ENCODE results near the gene ZNF117.
A peak's percentile ranks its signal among the peaks of the same experiment; 100 is the strongest.
"Not testable (repeated sequence)": the region's sequence is repeated elsewhere in the genome, so short reads cannot be mapped to it uniquely, and the experiment has no call there.

The ZNF117 gene

DNA sequence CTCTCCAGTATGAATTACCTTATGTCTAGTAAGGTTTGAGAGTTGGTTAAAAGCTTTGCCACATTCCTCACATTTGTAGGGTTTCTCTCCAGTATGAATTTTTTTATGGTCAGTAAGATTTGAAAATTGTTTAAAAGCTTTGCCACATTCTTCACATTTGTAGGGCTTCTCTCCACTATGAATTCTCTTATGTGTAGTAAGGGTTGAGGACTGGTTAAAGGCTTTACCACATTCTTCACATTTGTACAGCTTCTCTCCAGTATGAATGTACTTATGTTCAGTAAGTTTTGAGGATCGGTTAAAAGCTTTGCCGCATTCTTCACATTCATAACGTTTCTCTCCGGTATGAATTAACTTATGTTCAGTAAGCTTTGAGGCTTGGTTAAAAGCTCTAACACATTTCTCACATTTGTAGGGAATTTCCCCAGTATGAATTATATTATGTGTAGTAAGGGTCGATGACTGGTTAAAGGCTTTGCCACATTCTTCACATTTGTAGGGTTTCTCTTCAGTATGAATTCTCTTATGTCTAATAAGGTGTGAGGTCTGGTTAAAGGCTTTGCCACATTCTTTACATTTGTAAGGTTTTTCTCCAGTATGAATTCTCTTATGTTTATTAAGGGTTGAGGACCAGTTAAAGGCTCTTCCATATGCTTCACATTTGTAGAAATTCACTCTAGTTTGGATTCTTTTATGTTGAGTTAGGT is 12.2 kb downstream of the ZNF117 start:
- no peak overlapping the region for H3K27ac ChIP-seq
- ChIA-PET CTCF (interaction anchor here (0.6 kb wide), 1 partner anchor 226 kb away, joined by 3 read pairs; no protein-coding TSS in a partner anchor), POLR2A (ENCODE audit: low non-redundant PET) (no interaction called here)
- TF ChIP-seq, protein P1, sequence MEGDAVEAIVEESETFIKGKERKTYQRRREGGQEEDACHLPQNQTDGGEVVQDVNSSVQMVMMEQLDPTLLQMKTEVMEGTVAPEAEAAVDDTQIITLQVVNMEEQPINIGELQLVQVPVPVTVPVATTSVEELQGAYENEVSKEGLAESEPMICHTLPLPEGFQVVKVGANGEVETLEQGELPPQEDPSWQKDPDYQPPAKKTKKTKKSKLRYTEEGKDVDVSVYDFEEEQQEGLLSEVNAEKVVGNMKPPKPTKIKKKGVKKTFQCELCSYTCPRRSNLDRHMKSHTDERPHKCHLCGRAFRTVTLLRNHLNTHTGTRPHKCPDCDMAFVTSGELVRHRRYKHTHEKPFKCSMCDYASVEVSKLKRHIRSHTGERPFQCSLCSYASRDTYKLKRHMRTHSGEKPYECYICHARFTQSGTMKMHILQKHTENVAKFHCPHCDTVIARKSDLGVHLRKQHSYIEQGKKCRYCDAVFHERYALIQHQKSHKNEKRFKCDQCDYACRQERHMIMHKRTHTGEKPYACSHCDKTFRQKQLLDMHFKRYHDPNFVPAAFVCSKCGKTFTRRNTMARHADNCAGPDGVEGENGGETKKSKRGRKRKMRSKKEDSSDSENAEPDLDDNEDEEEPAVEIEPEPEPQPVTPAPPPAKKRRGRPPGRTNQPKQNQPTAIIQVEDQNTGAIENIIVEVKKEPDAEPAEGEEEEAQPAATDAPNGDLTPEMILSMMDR (conservative IDR thresholded peaks at IDR 0.05; ENCODE audit: low read depth): no peak
- DNase-seq (ENCODE audit: low spot score): no peak

DNA sequence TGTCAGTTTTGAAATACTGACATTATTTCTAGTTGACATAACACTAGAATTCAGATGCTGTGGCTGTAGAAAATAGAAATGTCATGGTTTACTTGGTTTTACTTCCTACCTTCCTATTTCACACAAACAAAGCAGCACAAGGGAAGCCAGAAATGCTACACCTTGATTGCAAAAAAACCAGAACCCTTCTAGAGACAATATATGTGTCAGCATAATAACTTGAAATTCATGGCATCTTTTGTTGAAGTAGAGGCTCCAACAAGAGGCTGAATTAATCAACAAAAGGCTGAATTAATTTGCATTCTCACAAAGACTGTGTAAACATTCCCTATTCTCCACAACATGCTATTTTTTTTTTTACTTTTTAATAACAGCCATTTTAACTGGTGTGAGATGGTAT is 25.2 kb downstream of the ZNF117 start:
- DNase-seq (ENCODE audit: low spot score): no peak
- H3K27ac ChIP-seq: no peak overlapping the region
- TF ChIP-seq, protein P1 (conservative IDR thresholded peaks at IDR 0.05; ENCODE audit: low read depth): no peak
- ChIA-PET POLR2A (ENCODE audit: low non-redundant PET) (no interaction called here), CTCF (no interaction called here)

DNA sequence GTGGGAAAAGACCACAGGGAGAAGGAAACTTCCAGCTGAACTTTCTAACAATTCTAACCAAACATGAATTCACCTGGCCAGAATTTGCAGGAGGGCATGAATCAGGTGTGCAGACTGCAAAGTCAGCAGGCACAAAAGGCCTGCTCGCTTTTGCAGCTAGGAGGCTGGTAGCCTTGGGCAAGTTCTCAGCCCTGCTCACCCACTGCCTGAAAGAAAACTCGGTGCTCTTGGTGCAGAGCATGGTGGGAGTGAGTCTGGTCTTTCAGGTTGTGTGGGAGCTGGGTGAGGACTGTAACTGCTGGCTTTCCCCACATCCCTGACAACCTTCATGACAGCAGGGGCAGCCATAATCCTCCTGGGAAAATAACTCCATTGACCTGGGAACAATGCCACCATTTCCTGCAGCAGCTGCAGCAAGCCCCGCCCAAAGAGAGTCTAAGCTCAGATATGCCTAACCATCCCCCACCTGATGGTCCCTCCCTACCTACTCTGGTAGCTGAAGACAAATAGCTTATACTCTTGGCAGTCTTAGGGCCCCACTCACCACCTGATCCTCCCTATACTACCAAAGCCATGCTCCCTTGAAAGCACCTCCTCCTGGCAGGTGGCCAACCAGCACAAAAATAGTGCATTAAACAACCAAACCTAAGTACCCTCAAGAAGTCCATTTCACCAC is 31.6 kb downstream of the ZNF117 start:
- DNase-seq (ENCODE audit: low spot score): no peak
- ChIA-PET CTCF (no interaction called here), POLR2A (ENCODE audit: low non-redundant PET) (no interaction called here)
- TF ChIP-seq, protein P1 (conservative IDR thresholded peaks at IDR 0.05; ENCODE audit: low read depth): no peak
- H3K27ac ChIP-seq: no peak overlapping the region

DNA sequence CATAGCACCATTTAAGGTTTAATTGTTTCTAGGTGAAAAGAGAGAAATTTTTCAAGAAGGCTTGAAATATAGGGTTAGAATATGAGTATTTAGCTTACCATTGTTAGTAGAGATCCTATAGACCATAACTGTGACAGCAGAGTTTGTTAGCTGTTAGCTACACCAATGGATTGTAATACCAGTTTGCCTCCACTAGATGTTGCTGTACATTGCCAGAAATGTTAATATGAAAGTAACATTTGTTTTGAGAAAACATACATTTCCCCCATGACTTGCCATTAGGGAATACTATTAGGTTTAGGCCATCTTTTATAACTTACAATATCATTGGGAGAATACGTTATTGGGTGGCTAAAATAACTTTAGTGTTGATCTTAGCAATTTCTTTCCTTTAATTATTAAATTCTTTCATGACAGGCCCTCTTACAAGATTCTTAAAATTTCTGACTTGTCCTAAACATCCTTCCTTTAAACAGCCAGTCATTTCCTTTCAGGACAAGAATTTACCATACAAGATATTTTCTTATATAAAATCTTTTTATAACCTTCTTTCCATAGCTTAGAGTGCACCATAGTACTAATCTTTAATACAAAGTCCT is 39.5 kb downstream of the ZNF117 start:
- TF ChIP-seq, protein P1 (conservative IDR thresholded peaks at IDR 0.05; ENCODE audit: low read depth): peak; percentile 91
- ChIA-PET CTCF (interaction anchor here (0.6 to 0.9 kb wide), 6 partner anchors 9 to 1133 kb away, joined by 3 to 4 read pairs (median 3); no protein-coding TSS in a partner anchor), POLR2A (ENCODE audit: low non-redundant PET) (interaction anchor here (0.5 kb wide), 1 partner anchor 270 kb away, joined by 3 read pairs; no protein-coding TSS in a partner anchor)
- no peak overlapping the region for H3K27ac ChIP-seq
- peak; percentile 51 for DNase-seq (ENCODE audit: low spot score)

DNA sequence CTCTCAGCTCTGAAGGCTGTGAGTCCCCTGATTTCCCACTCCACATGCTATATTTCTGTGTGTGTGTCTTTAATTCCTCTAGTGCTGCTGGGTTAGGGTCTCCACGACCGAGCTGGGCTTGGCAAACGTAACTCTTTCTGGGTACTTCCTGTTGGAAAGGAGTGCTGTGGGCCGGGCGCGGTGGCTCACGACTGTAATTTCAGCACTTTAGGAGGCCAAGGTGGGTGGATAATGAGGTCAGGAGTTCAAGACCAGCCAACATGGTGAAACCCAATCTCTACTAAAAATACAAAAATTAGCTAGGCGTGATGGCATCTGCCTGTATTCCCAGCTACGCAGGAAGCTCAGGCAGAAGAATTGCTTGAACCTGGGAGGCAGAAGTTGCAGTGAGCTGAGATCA is 40.2 kb downstream of the ZNF117 start:
- not testable (repeated sequence) for H3K27ac ChIP-seq
- POLR2A ChIA-PET (ENCODE audit: low non-redundant PET): interaction anchor here (0.5 kb wide), 1 partner anchor 271 kb away, joined by 3 read pairs; no protein-coding TSS in a partner anchor

DNA sequence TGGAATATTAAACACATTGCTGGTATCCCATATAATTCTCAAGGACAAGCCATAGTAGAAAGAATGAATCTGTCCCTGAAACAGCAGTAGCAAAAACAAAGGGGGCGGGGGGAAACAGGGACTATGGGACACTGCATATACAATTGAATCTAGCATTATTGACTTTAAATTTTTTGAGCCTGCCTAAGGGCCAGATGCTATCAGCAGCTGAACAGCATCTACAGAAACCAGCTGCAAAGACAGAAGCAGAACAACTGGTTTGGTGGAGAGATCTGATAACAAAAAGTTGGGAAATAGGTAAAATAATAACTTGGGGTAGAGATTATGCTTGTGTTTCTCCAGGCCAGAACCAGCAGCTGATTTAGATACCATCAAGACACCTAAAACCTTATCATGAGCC is 42.1 kb downstream of the ZNF117 start:
- CTCF ChIA-PET: not testable (repeated sequence)

More for the DNA sequence above, 40.2 kb downstream of the ZNF117 start:
- not testable (repeated sequence) for DNase-seq (ENCODE audit: low spot score)
- CTCF ChIA-PET: interaction anchor here (0.9 kb wide), 1 partner anchor 357 kb away, joined by 3 read pairs; no protein-coding TSS in a partner anchor

DNA sequence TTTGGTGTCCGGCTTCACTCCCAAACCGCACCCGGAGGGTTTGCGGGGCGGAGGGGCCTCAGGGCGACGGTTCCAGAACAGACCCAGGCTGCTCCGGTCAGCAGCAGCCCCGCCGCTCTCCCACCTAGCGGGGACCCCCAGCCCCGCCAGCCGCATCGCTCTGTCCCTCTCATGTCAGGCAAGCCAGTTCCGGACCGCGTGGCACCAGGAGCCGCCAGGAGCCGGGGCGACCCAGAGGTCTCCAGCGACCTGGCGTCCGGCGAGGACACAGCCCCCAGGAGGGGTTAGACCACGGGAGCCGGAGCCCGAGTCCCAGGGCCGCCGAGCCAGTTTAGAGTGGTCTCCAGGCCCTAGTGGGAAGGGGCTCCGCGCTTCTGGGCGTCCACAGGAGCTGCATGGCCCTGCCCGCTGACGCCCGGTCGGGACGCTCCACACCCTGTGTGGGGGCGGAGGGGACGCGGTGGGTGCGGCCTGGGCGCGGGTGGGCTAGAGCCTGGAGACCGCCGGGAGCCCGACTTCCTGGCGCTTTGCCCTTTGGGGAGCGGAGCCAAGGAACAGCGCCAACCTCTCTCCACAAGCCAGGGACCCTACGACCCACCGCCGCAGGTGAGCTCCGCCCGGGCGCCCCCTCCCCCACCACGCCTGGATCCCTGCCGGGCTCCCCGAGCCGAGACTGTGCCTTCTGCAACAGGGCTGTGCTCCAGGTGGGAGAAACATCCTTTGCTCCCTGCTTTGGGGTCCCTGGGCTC is 43.4 kb downstream of the ZNF117 start:
- POLR2A ChIA-PET (ENCODE audit: low non-redundant PET): no interaction called here
- TF ChIP-seq, protein P1 (conservative IDR thresholded peaks at IDR 0.05; ENCODE audit: low read depth): no peak
- DNase-seq (ENCODE audit: low spot score): no peak
- no peak overlapping the region for H3K27ac ChIP-seq
- CTCF ChIA-PET: interaction anchor here (0.5 kb wide), 1 partner anchor 934 kb away, joined by 3 read pairs; no protein-coding TSS in a partner anchor

More for the DNA sequence above, 42.1 kb downstream of the ZNF117 start:
- DNase-seq (ENCODE audit: low spot score); H3K27ac ChIP-seq; POLR2A ChIA-PET (ENCODE audit: low non-redundant PET): not testable (repeated sequence)
